PC-3 (cell line): ENCODE measurements around the gene MINK1.

Source experiments
- EZH2 ChIP-seq: fragments of 300-600 bp; sonication (generic); IDR thresholded peaks from one replicate; pipeline ENCODE4 v1.6.1; 2017; ENCODE audit warnings: antibody characterized with exemption, mild to moderate bottlenecking, low read length; ENCODE audit not compliant: unreplicated experiment
- TF ChIP-seq, protein P1 (sequence below): fragments of 300-600 bp; sonication (generic); conservative IDR thresholded peaks from 2 replicates; pipeline ENCODE4 v1.5.1; 2017; ENCODE audit warnings: antibody characterized with exemption, low read depth, mild to moderate bottlenecking, low read length

DNA sequence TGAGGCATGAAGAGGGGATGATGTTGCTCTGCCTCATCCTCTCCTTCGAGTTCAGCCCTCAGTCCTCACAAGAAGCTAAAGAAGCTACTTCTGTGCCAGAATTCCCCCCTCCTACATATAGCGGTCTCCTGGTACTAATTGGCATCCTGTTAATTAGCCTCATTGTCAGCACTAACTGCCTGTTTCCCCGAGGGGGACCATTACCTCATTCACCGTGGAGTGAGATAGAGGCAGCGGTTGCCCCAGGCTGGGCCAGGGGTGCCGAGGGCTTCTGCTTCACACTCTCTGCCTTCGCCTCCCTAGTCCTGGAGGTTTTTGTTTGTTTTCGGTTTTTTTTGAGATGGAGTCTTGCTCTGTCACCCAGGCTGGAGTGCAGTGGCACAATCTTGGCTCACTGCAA lies 5.7 kb upstream of the MINK1 start:
- TF ChIP-seq, protein P1, sequence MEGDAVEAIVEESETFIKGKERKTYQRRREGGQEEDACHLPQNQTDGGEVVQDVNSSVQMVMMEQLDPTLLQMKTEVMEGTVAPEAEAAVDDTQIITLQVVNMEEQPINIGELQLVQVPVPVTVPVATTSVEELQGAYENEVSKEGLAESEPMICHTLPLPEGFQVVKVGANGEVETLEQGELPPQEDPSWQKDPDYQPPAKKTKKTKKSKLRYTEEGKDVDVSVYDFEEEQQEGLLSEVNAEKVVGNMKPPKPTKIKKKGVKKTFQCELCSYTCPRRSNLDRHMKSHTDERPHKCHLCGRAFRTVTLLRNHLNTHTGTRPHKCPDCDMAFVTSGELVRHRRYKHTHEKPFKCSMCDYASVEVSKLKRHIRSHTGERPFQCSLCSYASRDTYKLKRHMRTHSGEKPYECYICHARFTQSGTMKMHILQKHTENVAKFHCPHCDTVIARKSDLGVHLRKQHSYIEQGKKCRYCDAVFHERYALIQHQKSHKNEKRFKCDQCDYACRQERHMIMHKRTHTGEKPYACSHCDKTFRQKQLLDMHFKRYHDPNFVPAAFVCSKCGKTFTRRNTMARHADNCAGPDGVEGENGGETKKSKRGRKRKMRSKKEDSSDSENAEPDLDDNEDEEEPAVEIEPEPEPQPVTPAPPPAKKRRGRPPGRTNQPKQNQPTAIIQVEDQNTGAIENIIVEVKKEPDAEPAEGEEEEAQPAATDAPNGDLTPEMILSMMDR, result no peak
- no peak for TF ChIP-seq EZH2
